Stomach (tissue), 4 donors: ENCODE measurements around the gene FOXM1.

Experiments
- EP300 ChIP-seq: sonication (generic); formaldehyde crosslinking; IDR thresholded peaks from one replicate; pipeline ENCODE4 v1.6.1; 2017; ENCODE audit warnings: antibody characterized with exemption
- POLR2A ChIP-seq, 4 donors: fragments of 450-650 bp; IDR thresholded peaks; one replicate each; pipeline ENCODE4 v1.6.1; 2016; ENCODE audit warnings: antibody characterized with exemption in 4 of 4, control low read depth in 2 of 4, mild to moderate bottlenecking in 1 of 4, moderate library complexity in 1 of 4
- POLR2AphosphoS5 ChIP-seq, 3 donors: sonication (generic); formaldehyde crosslinking; IDR thresholded peaks; one replicate each; pipeline ENCODE4 v1.6.1; 2016; ENCODE audit warnings: antibody characterized with exemption in 3 of 3
- TF ChIP-seq, protein P1 (sequence below), 7 experiments: fragments of 450-650 bp in 4 of 7; fragments of 200-600 bp in 3 of 7; sonication (generic) in 3 of 7; IDR thresholded peaks; one replicate each; pipeline ENCODE4 v1.5.1; 2016 to 2019; ENCODE audit warnings: antibody characterized with exemption in 7 of 7, control low read depth in 2 of 7, mild to moderate bottlenecking in 1 of 7

DNA sequence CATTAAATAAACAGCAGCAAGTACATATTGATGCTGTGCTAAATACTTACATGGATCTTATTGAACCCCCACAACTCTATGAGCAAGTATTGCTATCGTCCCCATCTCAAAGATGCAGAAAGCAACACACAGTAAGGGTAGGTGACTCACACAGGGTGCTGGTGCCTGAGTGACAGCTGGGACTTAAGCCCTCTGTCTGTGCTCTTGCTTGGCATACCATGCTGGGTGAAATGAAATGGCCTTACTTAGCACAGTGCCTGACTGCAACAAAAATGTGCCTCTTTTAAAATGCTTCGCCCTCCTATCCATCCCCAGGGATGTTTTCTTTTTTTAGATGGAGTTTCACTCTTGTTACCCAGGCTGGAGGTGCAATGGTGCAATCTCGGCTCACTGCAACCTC lies 20.9 kb downstream of the FOXM1 start:
- TF ChIP-seq POLR2AphosphoS5 (IDR thresholded peaks at IDR 0.05) (no peak), POLR2A (IDR thresholded peaks at IDR 0.05) (no peak), EP300 (no peak)
- TF ChIP-seq, protein P1, sequence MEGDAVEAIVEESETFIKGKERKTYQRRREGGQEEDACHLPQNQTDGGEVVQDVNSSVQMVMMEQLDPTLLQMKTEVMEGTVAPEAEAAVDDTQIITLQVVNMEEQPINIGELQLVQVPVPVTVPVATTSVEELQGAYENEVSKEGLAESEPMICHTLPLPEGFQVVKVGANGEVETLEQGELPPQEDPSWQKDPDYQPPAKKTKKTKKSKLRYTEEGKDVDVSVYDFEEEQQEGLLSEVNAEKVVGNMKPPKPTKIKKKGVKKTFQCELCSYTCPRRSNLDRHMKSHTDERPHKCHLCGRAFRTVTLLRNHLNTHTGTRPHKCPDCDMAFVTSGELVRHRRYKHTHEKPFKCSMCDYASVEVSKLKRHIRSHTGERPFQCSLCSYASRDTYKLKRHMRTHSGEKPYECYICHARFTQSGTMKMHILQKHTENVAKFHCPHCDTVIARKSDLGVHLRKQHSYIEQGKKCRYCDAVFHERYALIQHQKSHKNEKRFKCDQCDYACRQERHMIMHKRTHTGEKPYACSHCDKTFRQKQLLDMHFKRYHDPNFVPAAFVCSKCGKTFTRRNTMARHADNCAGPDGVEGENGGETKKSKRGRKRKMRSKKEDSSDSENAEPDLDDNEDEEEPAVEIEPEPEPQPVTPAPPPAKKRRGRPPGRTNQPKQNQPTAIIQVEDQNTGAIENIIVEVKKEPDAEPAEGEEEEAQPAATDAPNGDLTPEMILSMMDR (IDR thresholded peaks at IDR 0.05), result no peak
